UCSD-AML1 (cell line): ENCODE data around the gene RNASE9.
"Not testable (repeated sequence)": the region's sequence is repeated elsewhere in the genome, so short reads cannot be mapped to it uniquely, and the experiment has no call there.

Experiments used
- DNase-seq: peaks from one replicate; lab custom pipeline; 2025; ENCODE audit not compliant: unreplicated experiment; lab: John Stamatoyannopoulos, UW

The RNASE9 gene

GRCh38 chr14:20560961-20561360 is at the start of gene RNASE9:
TSS of gene RNASE9 (minus strand) at chr14:20561047.
- DNase-seq, result no peak

GRCh38 chr14:20610002-20610765 is 49.3 kb upstream of the RNASE9 start:
- DNase-seq, result peak; percentile 85

GRCh38 chr14:20609215-20610001 is 48.6 kb upstream of the RNASE9 start:
- DNase-seq, result peak; percentile 61

- no peak for DNase-seq
Observed at GRCh38 chr14:20608383-20609110, 47.7 kb upstream of the RNASE9 start.

- DNase-seq, result no peak
Observed at GRCh38 chr14:20607617-20608016, 46.8 kb upstream of the RNASE9 start.

- no peak for DNase-seq
Observed at GRCh38 chr14:20606902-20607242, 46.0 kb upstream of the RNASE9 start.

GRCh38 chr14:20606190-20606901 is 45.5 kb upstream of the RNASE9 start:
- DNase-seq, result peak; percentile 62

GRCh38 chr14:20603813-20604690 is 43.2 kb upstream of the RNASE9 start:
- DNase-seq, result no peak

GRCh38 chr14:20602583-20602982 is 41.7 kb upstream of the RNASE9 start:
- DNase-seq, result no peak

GRCh38 chr14:20601522-20601921 is 40.7 kb upstream of the RNASE9 start:
- no peak for DNase-seq

- DNase-seq, result no peak
Observed at GRCh38 chr14:20597108-20597507, 36.3 kb upstream of the RNASE9 start.

GRCh38 chr14:20595726-20596125 is 34.9 kb upstream of the RNASE9 start:
- DNase-seq, result not testable (repeated sequence)

GRCh38 chr14:20592574-20592973 is 31.7 kb upstream of the RNASE9 start:
- DNase-seq, result no peak

- no peak for DNase-seq
Observed at GRCh38 chr14:20591235-20591634, 30.4 kb upstream of the RNASE9 start, which contains the start of gene RNASE12. TSS of gene RNASE12 (minus strand) at chr14:20591376. CDS start at chr14:20590723, 653 bp downstream.

- no peak for DNase-seq
Observed at GRCh38 chr14:20587489-20588154, 26.8 kb upstream of the RNASE9 start, which contains the start of gene RNASE11. TSS of gene RNASE11 (minus strand) at chr14:20588001.

GRCh38 chr14:20583908-20584307 is 23.1 kb upstream of the RNASE9 start:
- DNase-seq, result no peak

- no peak for DNase-seq
Observed at GRCh38 chr14:20583142-20583541, 22.3 kb upstream of the RNASE9 start.

- no peak for DNase-seq
Observed at GRCh38 chr14:20580242-20580641, 19.4 kb upstream of the RNASE9 start.

- peak; percentile 77 for DNase-seq
Observed at GRCh38 chr14:20578784-20579502, 18.1 kb upstream of the RNASE9 start.
